OCI-LY7 (cell line): Measurements from ENCODE around the gene PLA2G4C. TPM values are rescaled to one million over a fixed set of nuclear protein-coding genes. Genes with fewer than 3 reads are reported as not detected.

Experiments used
- BruUV-seq: library from RNA; stranded (reverse); fragments of 400-500 nt; replicated peaks from 2 replicates; lab custom pipeline; 2021; lab: Mats Ljungman, UMichigan
- CTCF ChIA-PET: fragments of 300-600 bp; sonication (Branson Sonifier 250); formaldehyde crosslinking; loops from one replicate; lab custom pipeline; 2022; ENCODE audit warnings: antibody characterized with exemption; ENCODE audit not compliant: unreplicated experiment; lab: Charles Lee
- POLR2A ChIA-PET: fragments of 300-600 bp; sonication (Branson Sonifier 250); formaldehyde crosslinking; loops from one replicate; lab custom pipeline; 2022; ENCODE audit warnings: antibody characterized with exemption; lab: Charles Lee
- DNase-seq: peaks from one replicate; pipeline ENCODE4 v3.0.0-alpha.2; 2015; ENCODE audit warnings: low spot score
- H2AFZ ChIP-seq: fragments of 200-600 bp; sonication (generic), shearing (Covaris generic); 2 replicates; pipeline ENCODE4 v1.6.1; 2014; ENCODE audit warnings: mild to moderate bottlenecking, antibody characterized with exemption, low read length, moderate library complexity
- H3K27ac ChIP-seq: fragments of 200-600 bp; sonication (generic); 2 replicates; pipeline ENCODE4 v1.5.1; 2014; ENCODE audit warnings: mixed run types, low read depth, mild to moderate bottlenecking, moderate library complexity, low read length, inconsistent platforms; ENCODE audit not compliant: poor library complexity, severe bottlenecking
- H3K36me3 ChIP-seq: fragments of 200-600 bp; sonication (generic); 2 replicates; pipeline ENCODE4 v1.6.1; 2014; ENCODE audit warnings: mild to moderate bottlenecking, antibody characterized with exemption, low read length, moderate library complexity, mixed read lengths; ENCODE audit not compliant: insufficient read depth
- H3K4me1 ChIP-seq: fragments of 200-600 bp; sonication (generic); 2 replicates; pipeline ENCODE4 v1.5.1; 2014; ENCODE audit warnings: mild to moderate bottlenecking, low read length; ENCODE audit not compliant: insufficient read depth, poor library complexity, severe bottlenecking
- H3K4me2 ChIP-seq: fragments of 200-600 bp; sonication (generic); 2 replicates; pipeline ENCODE4 v1.6.1; 2014; ENCODE audit warnings: mild to moderate bottlenecking, low read length
- H3K4me3 ChIP-seq: fragments of 200-600 bp; sonication (generic); 2 replicates; pipeline ENCODE4 v1.5.1; 2014; ENCODE audit warnings: mild to moderate bottlenecking, low read depth, low read length; ENCODE audit not compliant: poor library complexity, severe bottlenecking
- H3K79me2 ChIP-seq: fragments of 200-600 bp; sonication (generic); 2 replicates; pipeline ENCODE4 v1.6.1; 2016; ENCODE audit warnings: low read depth, mild to moderate bottlenecking, low read length, moderate library complexity, mixed read lengths; ENCODE audit not compliant: insufficient read depth
- H3K9me2 ChIP-seq: fragments of 200-600 bp; sonication (generic); 2 replicates; pipeline ENCODE4 v1.6.1; 2016; ENCODE audit warnings: mild to moderate bottlenecking, low read length, mixed read lengths; ENCODE audit not compliant: insufficient read depth
- H3K9me3 ChIP-seq: fragments of 200-600 bp; sonication (generic); 2 replicates; pipeline ENCODE4 v1.6.1; 2014; ENCODE audit warnings: mild to moderate bottlenecking, mixed run types, low read length, mixed read lengths
- H4K20me1 ChIP-seq: fragments of 200-600 bp; sonication (generic); 2 replicates; pipeline ENCODE4 v1.6.1; 2014; ENCODE audit warnings: mild to moderate bottlenecking, antibody characterized with exemption, low read length, moderate library complexity, mixed read lengths; ENCODE audit not compliant: insufficient read depth
- EZH2phosphoT487 ChIP-seq: fragments of 200-600 bp; sonication (generic); IDR thresholded peaks from 2 replicates; pipeline ENCODE4 v1.6.1; 2018; ENCODE audit warnings: low read depth, borderline replicate concordance, mild to moderate bottlenecking, mixed run types, antibody characterized with exemption, low read length, moderate library complexity, mixed read lengths
- intact Hi-C: fragments of 100-400 bp; cut with micrococcal nuclease; formaldehyde crosslinking; loops from one replicate; pipeline ENCODE4 v1.10.0; 2022; ENCODE audit not compliant: unreplicated experiment
- total RNA-seq, 2 experiments: library from RNA; depleted of rRNA in 1 of 2; stranded (reverse); fragments of >200 nt in 1 of 2; shearing (Covaris generic) in 1 of 2; gene quantifications; 2 replicates each; pipeline ENCODE4 v1.2.3, GENCODE V29; 2014 to 2022
- TF ChIP-seq, protein P1 (sequence below): fragments of 200-600 bp; sonication (generic); conservative IDR thresholded peaks from 2 replicates; pipeline ENCODE4 v1.5.1; 2014; ENCODE audit warnings: mild to moderate bottlenecking, antibody characterized with exemption, low read length, moderate library complexity, mixed read lengths

PLA2G4C gene
- total RNA-seq, 2 experiments from 2014 or later, result 0.98 to 1.4 TPM

DNA sequence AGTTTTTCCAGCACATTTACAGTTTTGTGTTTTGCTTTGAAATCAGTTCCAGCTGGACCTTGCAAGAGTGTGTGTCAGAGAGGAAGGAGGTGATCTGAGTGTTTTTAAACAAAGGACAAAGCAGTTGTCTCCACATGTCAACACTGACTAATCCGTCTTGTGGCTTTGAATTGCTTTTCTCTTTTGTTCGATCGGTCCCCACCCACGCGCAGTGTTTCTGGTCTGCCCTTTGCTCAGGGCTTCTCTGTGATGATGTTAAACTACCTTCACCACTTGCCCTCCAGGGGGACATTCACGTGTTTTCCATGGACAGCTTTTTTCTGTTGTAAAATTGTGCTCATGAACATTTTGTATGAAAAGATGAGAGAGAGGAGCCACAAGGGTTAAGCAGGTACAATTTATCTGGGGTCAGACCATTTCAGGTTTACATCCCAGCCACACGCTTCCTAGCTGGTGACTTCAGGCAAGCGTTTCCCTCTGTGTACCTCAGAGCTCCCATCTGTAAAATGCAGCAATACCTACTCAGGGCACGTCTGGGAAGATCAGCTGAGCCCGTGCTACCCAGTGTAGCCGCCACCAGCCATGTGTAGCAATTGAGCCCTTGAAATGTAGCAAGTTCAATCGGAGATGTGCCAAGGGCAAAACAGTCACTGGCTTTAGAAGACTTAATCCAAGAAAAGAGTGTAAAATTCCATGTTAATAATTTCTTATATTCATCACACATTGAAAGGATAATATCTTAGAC lies 13.5 kb upstream of the PLA2G4C start:
- TF ChIP-seq, protein P1, sequence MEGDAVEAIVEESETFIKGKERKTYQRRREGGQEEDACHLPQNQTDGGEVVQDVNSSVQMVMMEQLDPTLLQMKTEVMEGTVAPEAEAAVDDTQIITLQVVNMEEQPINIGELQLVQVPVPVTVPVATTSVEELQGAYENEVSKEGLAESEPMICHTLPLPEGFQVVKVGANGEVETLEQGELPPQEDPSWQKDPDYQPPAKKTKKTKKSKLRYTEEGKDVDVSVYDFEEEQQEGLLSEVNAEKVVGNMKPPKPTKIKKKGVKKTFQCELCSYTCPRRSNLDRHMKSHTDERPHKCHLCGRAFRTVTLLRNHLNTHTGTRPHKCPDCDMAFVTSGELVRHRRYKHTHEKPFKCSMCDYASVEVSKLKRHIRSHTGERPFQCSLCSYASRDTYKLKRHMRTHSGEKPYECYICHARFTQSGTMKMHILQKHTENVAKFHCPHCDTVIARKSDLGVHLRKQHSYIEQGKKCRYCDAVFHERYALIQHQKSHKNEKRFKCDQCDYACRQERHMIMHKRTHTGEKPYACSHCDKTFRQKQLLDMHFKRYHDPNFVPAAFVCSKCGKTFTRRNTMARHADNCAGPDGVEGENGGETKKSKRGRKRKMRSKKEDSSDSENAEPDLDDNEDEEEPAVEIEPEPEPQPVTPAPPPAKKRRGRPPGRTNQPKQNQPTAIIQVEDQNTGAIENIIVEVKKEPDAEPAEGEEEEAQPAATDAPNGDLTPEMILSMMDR, result no peak
- no peak for TF ChIP-seq EZH2phosphoT487
- Histone ChIP-seq H3K4me3 (no peak overlapping the region), H3K36me3 (peaks cover 95% of the 10 kb centered on the region), H3K9me3 (no peaks in the 10 kb centered on the region), H3K4me1 (no peaks in the 10 kb centered on the region), H3K27ac (no peak overlapping the region), H2AFZ (no peak overlapping the region), H3K4me2 (no peak overlapping the region), H3K79me2 (no peaks in the 10 kb centered on the region), H3K9me2 (no peaks in the 10 kb centered on the region), H4K20me1 (no peaks in the 10 kb centered on the region)
- DNase-seq, result no peak
- TSS peak; percentile 53 for BruUV-seq
- intact Hi-C loops, result no loop called here
- CTCF ChIA-PET, result no interaction called here
- POLR2A ChIA-PET, result interaction anchor here (0.5 kb wide), 1 partner anchor 135 kb away, joined by 3 read pairs; no protein-coding TSS in a partner anchor

DNA sequence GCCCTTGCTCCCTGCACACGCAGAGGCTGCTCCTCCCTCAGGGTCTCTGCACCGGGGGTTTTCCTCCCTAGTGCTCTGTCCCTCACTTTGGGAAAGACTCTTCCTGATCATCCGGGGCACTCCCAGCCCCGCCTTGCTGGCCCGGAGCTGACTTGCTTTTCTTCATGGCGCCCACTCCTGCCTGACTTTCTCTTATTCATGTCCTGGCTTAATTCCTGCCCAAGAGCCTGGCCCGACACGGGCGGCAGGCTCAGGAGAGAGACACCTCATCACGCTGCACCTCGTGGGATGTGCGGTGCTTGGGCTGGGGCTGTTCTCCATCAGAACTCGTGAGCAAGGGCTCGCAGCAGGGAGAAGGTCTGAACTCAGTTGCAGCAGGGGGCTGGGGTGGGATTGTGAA lies 11.8 kb upstream of the PLA2G4C start:
- no peak overlapping the region for H3K4me3 ChIP-seq
- H3K27ac ChIP-seq, result no peak overlapping the region
- POLR2A ChIA-PET, result no interaction called here
- H3K36me3 ChIP-seq, result peaks cover 95% of the 10 kb centered on the region
- H3K4me1 ChIP-seq, result no peaks in the 10 kb centered on the region
- TF ChIP-seq, protein P1, result no peak
- TF ChIP-seq EZH2phosphoT487, result no peak
- H3K4me2 ChIP-seq, result no peak overlapping the region
- DNase-seq, result no peak
- no peaks in the 10 kb centered on the region for H3K9me2 ChIP-seq
- no peaks in the 10 kb centered on the region for H3K9me3 ChIP-seq
- H4K20me1 ChIP-seq, result no peaks in the 10 kb centered on the region
- no TSS peak for BruUV-seq
- intact Hi-C loops, result no loop called here
- H3K79me2 ChIP-seq, result no peaks in the 10 kb centered on the region
- CTCF ChIA-PET, result no interaction called here
- H2AFZ ChIP-seq, result no peak overlapping the region

DNA sequence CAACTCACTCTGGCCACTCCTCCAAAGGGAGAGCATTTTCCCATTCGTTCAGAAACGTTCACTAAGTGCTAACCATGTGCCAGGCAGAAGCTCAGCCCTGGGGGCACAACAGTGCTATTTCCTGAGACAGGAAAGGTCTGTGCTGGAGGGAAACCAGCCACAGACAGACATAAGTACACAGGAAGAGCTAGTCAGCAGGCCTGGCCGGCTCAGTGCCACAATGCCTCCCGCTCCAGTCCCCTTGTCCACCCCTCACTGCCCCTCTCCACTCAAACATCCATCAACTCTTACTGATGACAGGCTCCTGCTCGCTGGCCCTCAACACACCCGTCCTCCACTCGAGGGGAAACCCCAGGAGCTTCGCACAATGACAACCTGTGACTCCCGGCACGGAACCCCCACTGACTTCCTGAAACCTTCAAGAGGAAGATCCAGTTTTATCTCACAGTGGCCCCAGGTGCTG lies 11.3 kb upstream of the PLA2G4C start:
- Histone ChIP-seq H2AFZ (no peak overlapping the region), H3K4me2 (no peak overlapping the region), H3K9me3 (no peaks in the 10 kb centered on the region), H3K4me1 (no peaks in the 10 kb centered on the region), H3K79me2 (no peaks in the 10 kb centered on the region), H3K27ac (no peak overlapping the region), H3K4me3 (no peak overlapping the region), H3K36me3 (peaks cover 92% of the 10 kb centered on the region), H4K20me1 (no peaks in the 10 kb centered on the region), H3K9me2 (no peaks in the 10 kb centered on the region)
- no peak for DNase-seq
- TF ChIP-seq, protein P1, result no peak
- TF ChIP-seq EZH2phosphoT487, result no peak
- ChIA-PET POLR2A (no interaction called here), CTCF (no interaction called here)
- intact Hi-C loops, result no loop called here
- BruUV-seq, result no TSS peak
